ENCODE data around the gene GTF2F2. TPM values are rescaled to one million over a fixed set of nuclear protein-coding genes. Genes with fewer than 3 reads are reported as not detected.

GTF2F2 gene
- total RNA-seq, 1 experiment from 2014 or later: 28.1 TPM

DNA sequence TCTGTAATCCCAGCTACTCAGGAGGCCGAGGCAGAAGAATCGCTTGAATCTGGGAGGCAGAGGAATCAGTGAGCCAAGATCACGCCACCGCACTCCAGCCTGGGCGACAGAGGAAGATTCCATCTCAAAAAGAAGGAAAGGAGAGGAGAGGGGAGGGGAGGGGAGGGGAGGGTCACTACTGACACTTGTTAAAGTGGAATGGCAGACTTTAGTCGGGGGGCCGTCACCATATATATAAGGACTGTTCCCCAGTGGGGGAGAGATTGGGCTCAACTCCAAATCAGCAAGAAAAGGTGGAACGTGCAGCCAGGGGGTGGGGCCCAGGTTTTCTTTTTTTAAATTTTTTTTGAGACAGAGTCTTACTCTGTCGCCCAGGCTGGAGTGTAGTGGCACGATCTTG is 194.5 kb downstream of the GTF2F2 start:
- ChIA-PET CTCF (no interaction called here), POLR2A (interaction anchor here (1.2 kb wide), 1 partner anchor 27 kb away, joined by 4 read pairs; the partner anchor contains the start of gene TPT1)
- H3K9me3 ChIP-seq: no peaks in the 10 kb centered on the region
- H3K36me3 Mint-ChIP-seq (ENCODE audit: insufficient read depth, unreplicated experiment): no peaks in the 10 kb centered on the region
- DNase-seq: no peak
- no peak overlapping the region for H3K4me3 ChIP-seq (ENCODE audit: low read depth, low read length)
- TF ChIP-seq, protein P1, sequence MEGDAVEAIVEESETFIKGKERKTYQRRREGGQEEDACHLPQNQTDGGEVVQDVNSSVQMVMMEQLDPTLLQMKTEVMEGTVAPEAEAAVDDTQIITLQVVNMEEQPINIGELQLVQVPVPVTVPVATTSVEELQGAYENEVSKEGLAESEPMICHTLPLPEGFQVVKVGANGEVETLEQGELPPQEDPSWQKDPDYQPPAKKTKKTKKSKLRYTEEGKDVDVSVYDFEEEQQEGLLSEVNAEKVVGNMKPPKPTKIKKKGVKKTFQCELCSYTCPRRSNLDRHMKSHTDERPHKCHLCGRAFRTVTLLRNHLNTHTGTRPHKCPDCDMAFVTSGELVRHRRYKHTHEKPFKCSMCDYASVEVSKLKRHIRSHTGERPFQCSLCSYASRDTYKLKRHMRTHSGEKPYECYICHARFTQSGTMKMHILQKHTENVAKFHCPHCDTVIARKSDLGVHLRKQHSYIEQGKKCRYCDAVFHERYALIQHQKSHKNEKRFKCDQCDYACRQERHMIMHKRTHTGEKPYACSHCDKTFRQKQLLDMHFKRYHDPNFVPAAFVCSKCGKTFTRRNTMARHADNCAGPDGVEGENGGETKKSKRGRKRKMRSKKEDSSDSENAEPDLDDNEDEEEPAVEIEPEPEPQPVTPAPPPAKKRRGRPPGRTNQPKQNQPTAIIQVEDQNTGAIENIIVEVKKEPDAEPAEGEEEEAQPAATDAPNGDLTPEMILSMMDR (IDR thresholded peaks at IDR 0.05; ENCODE audit: insufficient read depth in 1 of 2, low read depth in 1 of 2, low read length in 1 of 2, severe bottlenecking in 1 of 2, unreplicated experiment in 1 of 2): no peak
- H3K27ac Mint-ChIP-seq (ENCODE audit: unreplicated experiment): no peak overlapping the region
- peaks cover 28% of the 10 kb centered on the region for H3K4me1 ChIP-seq
- H3K27me3 Mint-ChIP-seq (ENCODE audit: insufficient read depth, unreplicated experiment): no peaks in the 10 kb centered on the region
- no peaks in the 10 kb centered on the region for H3K27me3 ChIP-seq (replicated peaks; ENCODE audit: control insufficient read depth, insufficient read depth, low read length)
- peaks cover 19% of the 10 kb centered on the region for H3K4me1 Mint-ChIP-seq (ENCODE audit: low read depth, unreplicated experiment)
- no peaks in the 10 kb centered on the region for H3K9me3 Mint-ChIP-seq (ENCODE audit: unreplicated experiment)
- intact Hi-C loops (cut with micrococcal nuclease; ENCODE audit: unreplicated experiment): no loop called here
- H3K4me3 Mint-ChIP-seq (ENCODE audit: unreplicated experiment): no peak overlapping the region
- no TSS peak for BruUV-seq (replicated peaks)
- H3K36me3 ChIP-seq (ENCODE audit: control insufficient read depth, insufficient read depth, low read length): no peaks in the 10 kb centered on the region

DNA sequence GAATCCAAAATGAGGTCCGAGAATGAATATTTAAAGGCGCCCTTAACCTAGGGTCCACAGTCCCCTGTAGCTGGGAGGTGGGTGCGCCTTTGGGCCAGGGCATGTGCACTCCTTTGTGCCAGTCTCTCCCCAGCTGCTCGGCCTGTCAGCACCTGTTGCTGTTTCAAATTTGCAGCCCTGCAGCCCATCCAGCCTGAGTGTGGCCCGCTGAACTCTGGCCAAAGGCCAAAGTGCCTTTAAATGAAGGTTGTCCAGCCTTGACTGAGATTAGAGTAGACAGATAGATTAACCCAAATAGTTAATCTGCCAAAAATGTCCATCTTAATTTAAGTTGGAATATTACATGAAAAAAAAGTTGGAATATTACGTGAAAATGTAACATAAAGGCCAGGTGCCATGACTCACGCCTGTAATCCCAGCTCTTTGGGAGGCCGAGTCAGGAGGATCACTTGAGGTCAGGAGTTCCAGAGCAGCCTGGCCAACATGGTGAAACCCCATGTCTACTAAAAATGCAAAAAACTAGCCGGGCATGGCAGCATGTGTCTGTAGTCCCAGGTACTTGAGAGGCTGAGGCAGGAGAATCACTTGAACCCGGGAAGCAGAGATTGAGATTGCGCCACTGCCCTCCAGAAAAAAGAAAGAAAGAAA is 195.3 kb downstream of the GTF2F2 start:
- ChIA-PET POLR2A (interaction anchor here (0.6 to 1.2 kb wide), 2 partner anchors 26 to 1064 kb away, joined by 3 to 4 read pairs; partner anchors contain the start of gene TPT1), CTCF (interaction anchor here (1.0 kb wide), 1 partner anchor 269 kb away, joined by 3 read pairs; no protein-coding TSS in a partner anchor)
- BruUV-seq (replicated peaks): no TSS peak

DNA sequence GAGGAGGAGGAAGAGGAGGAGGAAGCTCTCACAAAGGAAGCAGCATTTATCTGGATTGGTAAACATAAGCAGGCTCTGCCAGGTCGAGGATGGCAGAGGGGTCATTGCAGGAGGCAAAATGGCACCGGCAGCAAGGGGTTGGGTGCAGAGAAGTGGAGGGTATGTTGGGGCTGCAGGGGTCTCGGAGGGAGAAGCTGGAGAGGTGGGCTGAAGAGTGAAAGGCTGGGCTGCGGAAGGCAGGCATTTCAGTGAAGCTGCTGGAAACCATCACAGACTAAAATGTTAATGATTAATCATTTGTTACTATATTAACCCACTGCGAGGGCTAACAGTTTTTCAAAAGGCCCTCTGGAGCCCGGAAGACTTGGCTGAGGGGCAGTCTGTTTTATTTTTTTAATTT is 196.0 kb downstream of the GTF2F2 start:
- no peaks in the 10 kb centered on the region for H3K27me3 Mint-ChIP-seq (ENCODE audit: insufficient read depth, unreplicated experiment)
- DNase-seq: no peak
- Histone ChIP-seq H3K9me3 (no peaks in the 10 kb centered on the region), H3K4me1 (peaks cover 19% of the 10 kb centered on the region), H3K4me3 (ENCODE audit: low read depth, low read length) (peak overlapping the region; percentile 39), H3K27me3 (replicated peaks; ENCODE audit: control insufficient read depth, insufficient read depth, low read length) (no peaks in the 10 kb centered on the region), H3K36me3 (ENCODE audit: control insufficient read depth, insufficient read depth, low read length) (no peaks in the 10 kb centered on the region)
- no peaks in the 10 kb centered on the region for H3K9me3 Mint-ChIP-seq (ENCODE audit: unreplicated experiment)
- ChIA-PET POLR2A (interaction anchor here (0.5 to 1.2 kb wide), 4 partner anchors 24 to 1065 kb away, joined by 3 to 4 read pairs (median 3); partner anchors contain the start of gene TPT1), CTCF (interaction anchor here (1.0 kb wide), 1 partner anchor 270 kb away, joined by 3 read pairs; no protein-coding TSS in a partner anchor)
- H3K4me1 Mint-ChIP-seq (ENCODE audit: low read depth, unreplicated experiment): peaks cover 9% of the 10 kb centered on the region
- peak overlapping the region; percentile 60 for H3K27ac Mint-ChIP-seq (ENCODE audit: unreplicated experiment)
- TF ChIP-seq, protein P1 (IDR thresholded peaks at IDR 0.05; ENCODE audit: insufficient read depth in 1 of 2, low read depth in 1 of 2, low read length in 1 of 2, severe bottlenecking in 1 of 2, unreplicated experiment in 1 of 2): no peak
- no peaks in the 10 kb centered on the region for H3K36me3 Mint-ChIP-seq (ENCODE audit: insufficient read depth, unreplicated experiment)
- H3K4me3 Mint-ChIP-seq (ENCODE audit: unreplicated experiment): peak overlapping the region; percentile 75
- intact Hi-C loops (cut with micrococcal nuclease; ENCODE audit: unreplicated experiment): no loop called here
- BruUV-seq (replicated peaks): no TSS peak

More for the DNA sequence above, 195.3 kb downstream of the GTF2F2 start:
- no peak for DNase-seq
- no peaks in the 10 kb centered on the region for H3K36me3 Mint-ChIP-seq (ENCODE audit: insufficient read depth, unreplicated experiment)
- peaks cover 16% of the 10 kb centered on the region for H3K4me1 Mint-ChIP-seq (ENCODE audit: low read depth, unreplicated experiment)
- Histone ChIP-seq H3K9me3 (no peaks in the 10 kb centered on the region), H3K4me3 (ENCODE audit: low read depth, low read length) (no peak overlapping the region), H3K4me1 (peaks cover 23% of the 10 kb centered on the region), H3K36me3 (ENCODE audit: control insufficient read depth, insufficient read depth, low read length) (no peaks in the 10 kb centered on the region), H3K27me3 (replicated peaks; ENCODE audit: control insufficient read depth, insufficient read depth, low read length) (no peaks in the 10 kb centered on the region)
- TF ChIP-seq, protein P1 (IDR thresholded peaks at IDR 0.05; ENCODE audit: insufficient read depth in 1 of 2, low read depth in 1 of 2, low read length in 1 of 2, severe bottlenecking in 1 of 2, unreplicated experiment in 1 of 2): no peak
- H3K4me3 Mint-ChIP-seq (ENCODE audit: unreplicated experiment): peak overlapping the region; percentile 75
- H3K9me3 Mint-ChIP-seq (ENCODE audit: unreplicated experiment): no peaks in the 10 kb centered on the region
- intact Hi-C loops (cut with micrococcal nuclease; ENCODE audit: unreplicated experiment): no loop called here
- no peaks in the 10 kb centered on the region for H3K27me3 Mint-ChIP-seq (ENCODE audit: insufficient read depth, unreplicated experiment)
- peak overlapping the region; percentile 60 for H3K27ac Mint-ChIP-seq (ENCODE audit: unreplicated experiment)

All from Caco-2 (cell line).